ENCODE results near the gene TMEM191B.
A peak's percentile ranks its signal among the peaks of the same experiment; 100 is the strongest.
"Not testable (repeated sequence)": the region's sequence is repeated elsewhere in the genome, so short reads cannot be mapped to it uniquely, and the experiment has no call there.

The TMEM191B gene
- total RNA-seq: 0.04 to 0.42 reads per million in 2 experiments

DNA sequence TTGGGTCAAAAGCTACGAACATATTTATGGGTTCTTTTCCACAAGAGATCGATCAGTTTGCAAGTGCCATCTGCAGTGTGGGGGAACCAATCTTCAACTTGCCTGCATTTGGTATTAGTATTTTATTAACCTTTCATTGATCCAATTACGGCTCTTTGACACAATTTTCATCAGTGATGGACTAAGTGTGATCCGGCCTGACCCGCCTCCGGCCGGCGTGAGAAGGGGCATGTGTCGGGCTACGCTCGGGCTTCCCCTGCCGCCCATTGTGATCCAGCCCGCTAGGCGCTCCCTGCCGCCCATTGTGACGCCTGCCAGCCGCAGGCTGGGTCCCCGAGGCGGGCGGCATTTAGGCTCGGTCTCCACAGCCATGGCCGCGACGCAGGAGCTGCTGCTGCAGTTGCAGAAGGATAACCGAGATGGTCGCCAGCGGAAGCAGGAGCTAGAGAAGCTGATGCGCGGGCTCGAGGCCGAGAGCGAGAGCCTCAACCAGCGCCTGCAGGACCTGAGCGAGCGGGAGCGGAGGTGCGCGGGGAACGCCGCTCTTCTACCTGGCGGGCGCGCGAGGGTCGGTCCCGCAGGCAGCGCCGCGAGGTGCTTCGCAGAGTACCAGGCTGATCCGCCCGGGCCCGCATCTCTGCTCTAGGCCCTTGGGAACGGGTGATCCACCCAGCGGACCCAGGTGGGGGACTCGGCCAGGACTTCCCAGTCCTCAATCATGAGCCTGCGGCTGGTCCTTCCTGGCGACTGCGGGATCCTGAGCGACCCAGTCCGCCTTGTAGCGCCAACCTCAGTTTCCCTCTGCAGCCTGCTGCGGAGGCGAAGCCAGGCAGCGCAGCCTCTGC is at the start of gene TMEM191B:
Gene TMEM191B, plus strand, starts transcription at position 51 of the 845 bp plus-strand sequence. Its CDS starts 179 bp downstream, at position 230.
- not testable (repeated sequence) for DNase-seq (ENCODE audit: low read depth)

GRCh38 chr22:18496227-18496626 is 31.4 kb upstream of the TMEM191B start:
- not testable (repeated sequence) for DNase-seq (ENCODE audit: low read depth)

DNA sequence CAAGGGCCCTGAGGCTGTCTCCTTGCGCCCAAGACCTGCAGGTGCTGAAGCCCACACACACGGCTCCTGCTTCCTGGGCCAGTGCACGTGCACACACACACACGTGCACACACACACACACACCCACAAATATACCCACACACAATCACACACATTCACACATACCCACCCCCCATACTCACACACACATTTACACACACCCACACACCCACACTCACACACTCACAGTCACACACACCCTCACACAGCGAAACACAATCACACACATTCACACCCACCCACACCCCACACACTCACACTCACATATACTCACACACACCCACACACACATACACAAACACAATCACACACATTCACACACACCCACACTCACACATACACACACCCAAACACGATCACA is 16.3 kb upstream of the TMEM191B start:
- DNase-seq (ENCODE audit: low read depth): not testable (repeated sequence)

DNA sequence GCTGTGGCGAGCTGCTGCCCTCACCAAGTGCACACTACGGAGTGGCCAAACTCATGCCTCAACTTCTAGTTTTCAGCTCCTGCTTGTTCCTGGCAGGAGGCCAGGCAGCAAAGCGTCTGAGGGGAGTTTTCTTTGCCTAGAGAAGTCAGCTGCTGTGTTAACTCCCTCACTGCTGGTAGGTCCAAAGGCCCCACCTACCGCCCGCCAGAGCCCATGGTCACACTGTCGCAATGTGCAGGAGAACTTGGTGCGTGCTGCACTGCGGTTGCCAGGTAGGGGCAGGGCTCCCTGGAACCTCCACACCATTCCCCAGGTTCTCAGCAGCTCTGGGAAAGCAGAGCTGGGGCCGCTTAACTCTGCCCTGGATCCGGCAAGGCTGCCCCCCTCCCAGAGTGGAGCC is 15.2 kb upstream of the TMEM191B start:
- DNase-seq (ENCODE audit: low read depth): not testable (repeated sequence)

GRCh38 chr22:18513454-18513853 is 14.1 kb upstream of the TMEM191B start:
- not testable (repeated sequence) for DNase-seq (ENCODE audit: low read depth)

DNA sequence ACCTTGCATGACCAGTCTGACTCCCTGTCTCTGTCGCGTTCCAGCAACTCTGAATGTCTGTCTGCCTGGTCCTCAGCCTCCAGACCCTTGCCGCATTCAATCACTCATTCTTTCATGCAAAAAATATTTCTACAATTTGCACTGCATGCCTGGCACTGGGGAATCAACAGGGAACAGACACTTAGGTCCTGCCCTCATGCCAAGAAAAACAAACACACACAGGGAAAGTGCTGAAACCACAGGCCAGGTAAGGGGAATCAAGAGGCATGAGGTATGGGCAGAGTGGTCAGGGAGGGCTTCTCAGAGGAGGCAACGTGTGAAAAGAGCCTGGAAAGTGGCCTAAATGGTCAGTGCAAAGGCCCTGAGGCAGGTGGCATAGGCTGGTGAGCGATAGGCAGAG is 9.5 kb upstream of the TMEM191B start, which contains the start of gene GGTLC3:
Gene GGTLC3, minus strand, starts transcription at position 101 of the 400 bp plus-strand sequence. CDS start 264 bp downstream, outside the sequence.
- not testable (repeated sequence) for DNase-seq (ENCODE audit: low read depth)

- not testable (repeated sequence) for DNase-seq (ENCODE audit: low read depth)
Measured at GRCh38 chr22:18522762-18523161, 4.8 kb upstream of the TMEM191B start.

DNA sequence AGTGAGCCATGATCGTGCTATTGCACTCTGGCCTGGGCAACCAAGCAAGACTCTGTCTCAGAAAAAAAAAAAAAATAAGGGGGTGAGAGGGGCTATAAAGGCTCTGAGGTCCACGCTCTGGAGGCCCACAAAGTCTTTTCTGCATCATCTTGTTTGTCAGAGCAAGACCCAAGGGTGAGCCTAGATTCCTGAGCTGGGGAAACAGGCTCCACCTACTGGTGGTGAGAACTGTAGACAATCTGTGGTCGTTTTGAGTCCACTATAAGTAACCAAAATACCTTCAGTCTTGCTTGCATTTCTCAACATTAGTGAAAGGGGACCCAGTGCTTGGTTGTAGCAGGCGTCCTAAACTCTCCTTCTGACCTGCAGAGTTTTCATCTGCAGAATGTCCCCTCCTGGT is 4.3 kb upstream of the TMEM191B start:
- DNase-seq (ENCODE audit: low read depth): not testable (repeated sequence)

DNA sequence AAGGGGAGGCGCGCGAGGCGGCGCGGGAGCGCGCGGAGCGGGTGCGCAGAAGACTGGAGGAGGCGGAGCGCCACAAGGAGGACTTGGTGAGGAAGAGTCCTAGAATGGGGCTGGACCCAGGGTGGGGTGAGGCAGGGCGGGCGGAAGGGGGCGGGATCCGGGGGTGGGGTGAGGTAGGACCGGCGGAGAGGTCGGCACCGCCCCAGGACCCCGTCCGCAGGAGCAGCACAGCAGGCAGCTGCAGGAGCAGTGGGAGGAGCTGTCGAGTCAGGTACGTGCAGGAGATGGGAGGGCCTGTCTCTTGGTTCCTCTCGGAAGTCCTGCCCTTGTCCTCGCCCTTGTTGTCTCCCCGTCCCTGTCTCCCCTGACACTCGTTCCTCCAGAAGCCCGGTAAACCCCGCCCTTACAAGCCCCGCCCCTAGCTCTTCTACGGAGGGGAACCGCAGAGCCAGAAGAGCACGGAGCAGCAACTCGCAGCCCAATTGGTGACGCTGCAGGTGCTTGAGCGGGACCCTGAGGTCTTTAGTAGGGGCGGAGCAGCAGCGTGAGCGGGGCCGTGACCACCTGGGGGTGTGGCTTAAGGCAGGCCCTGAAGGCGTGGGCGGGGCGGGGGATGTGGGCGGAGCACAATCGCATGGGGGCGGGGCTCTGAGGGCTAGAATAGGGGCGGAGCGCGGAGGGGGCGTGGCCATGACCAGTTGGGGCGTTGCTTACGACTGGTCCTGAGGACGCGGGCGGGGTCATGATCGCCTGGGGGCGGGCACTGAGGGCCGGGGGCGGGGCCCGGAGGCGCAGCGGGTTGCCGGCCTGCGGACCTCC is 1.2 kb downstream of the TMEM191B start:
- peak; percentile 95 for DNase-seq (ENCODE audit: low read depth)

DNA sequence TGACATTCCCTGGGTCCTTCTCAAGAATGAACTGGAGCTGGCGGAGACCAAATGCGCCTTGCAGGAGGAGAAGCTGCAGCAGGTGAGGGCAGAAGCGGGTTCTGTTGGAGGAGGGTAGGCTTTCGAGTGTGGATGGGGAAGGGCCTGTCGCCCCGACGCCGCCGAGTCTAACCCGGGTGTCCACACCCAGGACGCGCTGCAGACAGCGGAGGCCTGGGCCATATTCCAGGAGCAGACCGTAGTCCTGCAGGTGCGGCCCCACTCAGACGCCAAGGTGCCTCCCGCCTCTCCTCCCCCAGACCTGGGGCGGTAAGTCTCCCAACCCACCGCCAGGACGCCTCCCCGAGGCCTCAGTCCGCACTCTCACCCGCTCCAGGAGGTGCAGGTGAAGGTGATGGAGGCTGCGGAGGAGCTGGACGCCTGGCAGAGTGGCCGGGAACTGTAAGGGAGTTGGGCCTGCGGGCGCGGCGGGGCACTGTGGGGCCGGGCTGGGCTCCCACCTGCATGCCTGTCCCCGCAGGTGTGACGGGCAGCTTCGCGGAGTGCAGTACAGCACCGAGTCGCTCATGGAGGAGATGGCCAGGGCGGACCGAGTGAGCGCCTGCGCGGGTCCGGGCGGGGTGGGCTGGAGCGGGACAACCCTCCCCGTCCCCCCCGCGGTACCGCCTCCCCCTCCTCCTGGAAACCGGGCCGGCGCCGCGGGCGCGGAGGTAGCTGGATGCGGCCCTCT is 2.0 kb downstream of the TMEM191B start:
- not testable (repeated sequence) for DNase-seq (ENCODE audit: low read depth)

GRCh38 chr22:18533633-18534032 is 6.0 kb downstream of the TMEM191B start:
- not testable (repeated sequence) for DNase-seq (ENCODE audit: low read depth)

DNA sequence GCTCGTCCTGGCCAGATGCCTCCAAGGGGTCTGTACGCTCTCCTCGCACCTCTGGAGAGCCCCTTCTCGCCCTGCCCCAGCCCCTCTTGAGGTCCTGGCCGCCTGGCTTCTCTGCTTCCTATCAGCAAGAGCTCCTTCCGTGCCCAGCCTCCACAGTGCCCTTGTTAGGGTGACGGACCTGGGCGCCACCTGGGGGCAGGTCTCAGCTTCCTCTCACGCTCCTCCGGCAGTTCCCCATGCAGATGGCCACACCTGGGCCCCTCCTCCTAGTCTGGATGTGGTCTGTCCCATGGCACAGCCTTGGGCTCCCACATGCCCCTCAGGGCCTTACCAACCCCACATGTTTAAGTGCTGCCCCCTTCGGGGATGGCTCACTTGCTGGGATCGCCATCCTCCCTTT is 6.7 kb downstream of the TMEM191B start:
- DNase-seq (ENCODE audit: low read depth): not testable (repeated sequence)

- not testable (repeated sequence) for DNase-seq (ENCODE audit: low read depth)
Measured at GRCh38 chr22:18539994-18540393, 12.4 kb downstream of the TMEM191B start.

- DNase-seq (ENCODE audit: low read depth): not testable (repeated sequence)
Measured at GRCh38 chr22:18543400-18543799, 15.8 kb downstream of the TMEM191B start.

- not testable (repeated sequence) for DNase-seq (ENCODE audit: low read depth)
Measured at GRCh38 chr22:18544615-18545014, 17.0 kb downstream of the TMEM191B start.

- not testable (repeated sequence) for DNase-seq (ENCODE audit: low read depth)
Measured at GRCh38 chr22:18549458-18550179, 22.0 kb downstream of the TMEM191B start.

DNA sequence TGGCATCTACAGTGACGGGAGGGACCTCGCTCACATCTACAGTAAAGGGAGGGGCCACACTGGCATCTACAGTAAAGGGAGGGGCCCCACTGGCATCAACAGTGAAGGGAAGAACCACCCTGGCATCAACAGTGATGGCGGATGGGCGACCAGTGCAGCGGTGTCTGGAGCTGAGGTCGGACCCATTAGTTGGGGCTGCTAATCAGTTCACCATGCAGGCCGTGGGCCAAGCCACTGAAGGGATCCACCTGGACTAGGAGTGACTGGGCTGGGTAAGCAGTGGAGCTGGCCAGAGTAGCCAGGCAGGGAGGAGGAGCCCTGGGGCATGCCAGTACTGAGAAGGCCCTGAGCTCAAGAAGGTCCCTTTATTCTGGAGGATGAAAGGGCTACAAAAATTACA is 23.4 kb downstream of the TMEM191B start:
- not testable (repeated sequence) for DNase-seq (ENCODE audit: low read depth)

- DNase-seq (ENCODE audit: low read depth): not testable (repeated sequence)
Measured at GRCh38 chr22:18552839-18553597, 25.4 kb downstream of the TMEM191B start.

DNA sequence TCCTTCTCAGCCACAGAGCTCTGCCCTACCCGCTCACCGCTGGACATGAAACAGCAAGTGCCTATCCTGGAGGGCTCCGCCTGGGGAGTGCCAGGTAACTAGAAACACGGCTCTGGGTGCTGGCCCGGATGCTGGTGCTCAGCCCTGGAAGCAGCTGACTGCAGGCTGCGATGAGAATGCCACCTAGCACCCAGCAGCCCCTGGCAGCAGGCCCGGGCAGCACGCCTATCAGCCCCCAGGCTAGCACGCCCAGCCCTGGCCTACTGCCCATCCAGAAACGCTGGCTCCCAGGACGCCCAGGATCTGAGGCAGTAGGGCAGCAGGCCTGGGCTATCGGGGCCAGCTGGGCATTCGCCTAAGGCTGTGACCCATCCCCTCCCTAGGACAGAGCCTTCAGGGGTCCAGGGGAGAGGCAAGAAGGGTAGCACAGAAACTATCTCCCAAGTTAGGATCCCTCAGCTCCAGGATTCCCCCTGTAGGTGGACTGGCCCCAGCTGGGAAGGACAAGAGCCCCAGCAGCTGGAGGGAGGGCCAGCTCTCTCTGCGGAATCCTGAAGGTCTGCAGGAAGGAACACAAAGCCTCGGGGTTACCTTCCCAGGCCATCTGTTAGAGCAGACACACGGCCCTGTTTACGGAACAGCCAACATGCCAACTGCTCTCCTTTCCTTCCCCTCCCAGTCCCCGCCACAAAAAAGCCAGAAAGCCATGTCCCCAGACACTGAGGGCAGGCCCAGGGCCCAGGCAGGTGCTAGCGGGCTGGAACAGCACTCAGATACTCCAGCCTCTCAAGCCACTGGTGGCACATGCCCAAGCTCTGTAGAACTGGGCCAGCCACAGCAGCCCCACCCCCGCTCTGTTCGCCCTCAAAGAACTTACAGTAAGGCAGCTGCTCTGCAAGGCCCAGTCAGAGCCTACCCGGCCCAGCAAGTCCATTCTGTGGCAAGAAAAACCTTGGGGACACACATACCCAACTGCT is 27.0 kb downstream of the TMEM191B start:
- DNase-seq (ENCODE audit: low read depth): not testable (repeated sequence)

All from T follicular helper cell (primary cell).